ENCODE results near the gene SERPINA10.

- TF ChIP-seq POLR2A (IDR thresholded peaks at IDR 0.05; ENCODE audit: low read depth, low read length), result no peak
- TF ChIP-seq TAF1 (IDR thresholded peaks at IDR 0.05; ENCODE audit: low read depth, low read length), result no peak
- no peak for TF ChIP-seq POLR2AphosphoS5 (IDR thresholded peaks at IDR 0.05; ENCODE audit: low read depth, low read length)
These were observed 38.4 kb upstream of the SERPINA10 start for GRCh38 chr14:94331462-94331861.

Data from GM12891 (cell line).